ENCODE results near the gene RGL3. TPM values are rescaled to one million over a fixed set of nuclear protein-coding genes. Genes with fewer than 3 reads are reported as not detected.

RGL3 gene
- total and polyA plus RNA-seq, 10 of the 15 experiments (the other 5 are each of a cell fraction or from before 2014, with no cell fraction given), result not detected

GRCh38 chr19:11356074-11356397, 63.1 kb downstream of the RGL3 start:
- CTCF ChIA-PET, result no interaction called here
- POLR2A ChIA-PET, result no interaction called here
- Histone ChIP-seq H3K4me2 (ENCODE audit: control insufficient read depth, insufficient read depth) (peak overlapping the region; percentile 54), H3K36me3 (ENCODE audit: control insufficient read depth in 2 of 2, insufficient read depth in 2 of 2, low read length in 1 of 2) (no peaks in the 10 kb centered on the region), H3K27me3 (replicated peaks in 1 of 2; ENCODE audit: control insufficient read depth in 2 of 2, insufficient read depth in 2 of 2, low read length in 1 of 2) (no peaks in the 10 kb centered on the region), H3K27ac (ENCODE audit: control insufficient read depth, insufficient read depth) (no peak overlapping the region), H3K9ac (ENCODE audit: control insufficient read depth, insufficient read depth, low read length) (no peak overlapping the region), H3K4me3 (no peak overlapping the region), H3K79me2 (ENCODE audit: control insufficient read depth, insufficient read depth, low read length) (no peaks in the 10 kb centered on the region), H3K4me1 (ENCODE audit: control insufficient read depth, insufficient read depth, low read length) (peaks cover 4% of the 10 kb centered on the region; the same call in 1 of the 2 replicates), H4K20me1 (ENCODE audit: control insufficient read depth, insufficient read depth) (no peaks in the 10 kb centered on the region), H2AFZ (ENCODE audit: control insufficient read depth, low read depth, low read length) (no peak overlapping the region), H3K9me3 (replicated peaks; ENCODE audit: control insufficient read depth, insufficient read depth, low read length) (no peaks in the 10 kb centered on the region)
- TF ChIP-seq, protein P1, sequence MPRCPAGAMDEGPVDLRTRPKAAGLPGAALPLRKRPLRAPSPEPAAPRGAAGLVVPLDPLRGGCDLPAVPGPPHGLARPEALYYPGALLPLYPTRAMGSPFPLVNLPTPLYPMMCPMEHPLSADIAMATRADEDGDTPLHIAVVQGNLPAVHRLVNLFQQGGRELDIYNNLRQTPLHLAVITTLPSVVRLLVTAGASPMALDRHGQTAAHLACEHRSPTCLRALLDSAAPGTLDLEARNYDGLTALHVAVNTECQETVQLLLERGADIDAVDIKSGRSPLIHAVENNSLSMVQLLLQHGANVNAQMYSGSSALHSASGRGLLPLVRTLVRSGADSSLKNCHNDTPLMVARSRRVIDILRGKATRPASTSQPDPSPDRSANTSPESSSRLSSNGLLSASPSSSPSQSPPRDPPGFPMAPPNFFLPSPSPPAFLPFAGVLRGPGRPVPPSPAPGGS (IDR thresholded peaks at IDR 0.05; ENCODE audit: borderline replicate concordance, insufficient read depth, low read depth, low read length, poor library complexity, severe bottlenecking), result no peak
- TF ChIP-seq ZZZ3 (IDR thresholded peaks at IDR 0.05; ENCODE audit: control insufficient read depth, insufficient read length, low read depth) (no peak), IRF4 (IDR thresholded peaks at IDR 0.05; ENCODE audit: low read depth, low read length) (no peak), POU2F2 (IDR thresholded peaks at IDR 0.05; ENCODE audit: borderline replicate concordance, low read depth, low read length) (0 out of 3 replicates have a peak, but pooled peaks have one; percentile 29), RAD21 (IDR thresholded peaks at IDR 0.05; ENCODE audit: insufficient read depth, low read depth, low read length) (no peak)
- TF ChIP-seq, protein P2, sequence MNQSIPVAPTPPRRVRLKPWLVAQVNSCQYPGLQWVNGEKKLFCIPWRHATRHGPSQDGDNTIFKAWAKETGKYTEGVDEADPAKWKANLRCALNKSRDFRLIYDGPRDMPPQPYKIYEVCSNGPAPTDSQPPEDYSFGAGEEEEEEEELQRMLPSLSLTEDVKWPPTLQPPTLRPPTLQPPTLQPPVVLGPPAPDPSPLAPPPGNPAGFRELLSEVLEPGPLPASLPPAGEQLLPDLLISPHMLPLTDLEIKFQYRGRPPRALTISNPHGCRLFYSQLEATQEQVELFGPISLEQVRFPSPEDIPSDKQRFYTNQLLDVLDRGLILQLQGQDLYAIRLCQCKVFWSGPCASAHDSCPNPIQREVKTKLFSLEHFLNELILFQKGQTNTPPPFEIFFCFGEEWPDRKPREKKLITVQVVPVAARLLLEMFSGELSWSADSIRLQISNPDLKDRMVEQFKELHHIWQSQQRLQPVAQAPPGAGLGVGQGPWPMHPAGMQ (IDR thresholded peaks at IDR 0.05; ENCODE audit: borderline replicate concordance), result no peak
- ATAC-seq (no peak), DNase-seq (ENCODE audit: low read depth, low spot score) (no peak), FAIRE-seq (no peak)
- WGBS (ENCODE audit: insufficient coverage, insufficient replicate concordance, low lambda C conversion rate, missing lambda C conversion rate), result 86% methylated on average over 6 of the region's 6 CpGs
- BruUV-seq (replicated peaks), result no TSS peak
- SMC1A ChIA-PET (ENCODE audit: uncharacterized antibody, unreplicated experiment), result no interaction called here
- intact Hi-C loops (cut with micrococcal nuclease; ENCODE audit: unreplicated experiment) (no loop called here), in situ Hi-C loops (cut with MboI) (no loop called here)
- RAD21 ChIA-PET (ENCODE audit: unreplicated experiment), result no interaction called here

Data from GM12878 (cell line).